Colonic mucosa (tissue), 4 donors: Measurements from ENCODE around the gene GARNL3. TPM values are rescaled to one million over a fixed set of nuclear protein-coding genes. Genes with fewer than 3 reads are reported as not detected.

Experiments used
- DNase-seq: peaks from one replicate; pipeline ENCODE4 v3.0.0-alpha.2; 2020
- H3K27ac ChIP-seq: fragments of 200-600 bp; one replicate; pipeline ENCODE4 v1.8.0; 2021
- H3K27me3 ChIP-seq: fragments of 200-600 bp; one replicate; pipeline ENCODE4 v1.8.0; 2021
- H3K36me3 ChIP-seq: fragments of 200-600 bp; one replicate; pipeline ENCODE4 v1.8.0; 2021
- H3K4me1 ChIP-seq: fragments of 200-600 bp; one replicate; pipeline ENCODE4 v1.8.0; 2021; ENCODE audit warnings: mild to moderate bottlenecking
- H3K4me3 ChIP-seq: fragments of 200-600 bp; one replicate; pipeline ENCODE4 v1.8.0; 2021
- H3K9ac ChIP-seq, 2 donors: one replicate each; pipeline ENCODE4 v1.7.0; 2013; ENCODE audit warnings: control low read depth in 2 of 2, low read depth in 2 of 2, low read length in 2 of 2
- H3K9me3 ChIP-seq: fragments of 200-600 bp; one replicate; pipeline ENCODE4 v1.8.0; 2021
- intact Hi-C: fragments of 100-400 bp; cut with DNase I; formaldehyde crosslinking; loops from one replicate; pipeline ENCODE4 v1.14.1; 2022
- total RNA-seq, 2 donors: library from RNA; stranded (reverse); fragmentation: NEBNext Ultra II Directional in 1 of 2; extraction: Animal tissue kit (Norgen Biotek cat#: 25700) in 1 of 2; gene quantifications; one replicate each; pipeline ENCODE4 v1.2.1, GENCODE V29; 2021
- TF ChIP-seq, protein P1 (sequence below): fragments of 200-600 bp; IDR thresholded peaks from one replicate; pipeline ENCODE4 v1.8.0; 2022; ENCODE audit warnings: antibody characterized with exemption, mild to moderate bottlenecking
- donor health status: healthy.
- donor health status: DM: no; HTN: no; CAD: no.
- donor health status: DM: no; HTN: no; CAD: no.

GARNL3 gene
- total RNA-seq, 2 donors from 2014 or later, result 4.1 to 5.1 TPM

DNA sequence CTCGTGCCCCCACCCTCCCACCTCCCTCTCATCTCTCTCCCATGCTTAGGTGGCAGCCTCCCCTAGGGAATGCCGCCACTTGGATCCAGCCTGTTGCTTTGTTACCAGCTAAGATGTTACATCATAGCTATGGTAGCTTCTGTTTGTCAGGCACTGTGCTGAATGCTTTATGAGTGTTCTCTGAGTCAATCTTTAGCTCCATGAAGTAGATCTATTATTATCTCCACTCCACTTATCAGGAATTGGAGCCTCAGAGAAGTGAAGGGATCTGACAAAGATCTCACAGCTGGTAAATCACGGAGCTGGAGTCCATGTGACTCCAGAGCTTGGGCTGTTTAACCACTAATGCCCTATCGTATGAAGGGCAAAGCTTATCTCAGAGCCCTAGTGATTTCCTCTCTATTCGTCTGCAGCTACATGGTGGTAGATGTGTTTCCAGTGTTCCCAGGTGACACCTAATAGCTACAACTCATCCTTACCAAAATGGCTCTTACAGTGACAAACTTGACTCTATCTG, 54.1 kb downstream of the GARNL3 start:
- no peaks in the 10 kb centered on the region for H3K27me3 ChIP-seq
- intact Hi-C loops, result no loop called here

DNA sequence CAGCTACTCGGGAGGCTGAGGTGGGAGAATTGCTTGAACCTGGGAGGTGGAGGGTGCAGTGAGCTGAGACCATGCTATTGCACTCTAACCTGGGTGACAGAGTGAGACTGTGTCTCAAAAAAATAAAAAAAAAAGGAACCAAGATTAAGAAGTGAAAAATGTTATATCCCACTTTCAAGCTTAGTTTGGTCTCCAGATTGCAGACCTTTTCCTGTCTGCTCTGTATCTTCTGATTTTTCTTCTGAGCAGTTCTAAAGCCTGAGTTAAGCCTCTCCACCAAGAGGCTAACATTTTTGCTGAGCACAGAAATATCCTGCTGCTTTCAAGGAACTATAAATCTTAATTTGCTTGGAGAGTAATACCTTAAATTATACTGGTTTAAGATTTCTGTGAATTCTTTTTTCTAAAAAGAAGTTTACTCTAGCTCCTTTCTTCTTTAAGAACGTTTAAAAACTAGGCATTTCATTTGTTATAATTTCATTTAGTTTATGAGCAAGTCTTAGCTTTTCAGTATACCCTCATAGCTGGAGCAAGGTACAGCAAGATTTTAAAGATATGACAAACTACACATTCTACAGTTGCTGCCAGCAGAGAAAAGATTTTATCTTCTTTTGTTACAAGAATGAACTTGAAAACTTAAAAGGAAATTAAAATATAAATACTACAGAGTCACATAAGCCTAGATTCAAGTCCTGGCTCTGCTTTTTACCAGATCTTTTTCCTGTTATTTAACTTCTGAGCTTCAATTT, 55.0 kb downstream of the GARNL3 start:
- TF ChIP-seq, protein P1, sequence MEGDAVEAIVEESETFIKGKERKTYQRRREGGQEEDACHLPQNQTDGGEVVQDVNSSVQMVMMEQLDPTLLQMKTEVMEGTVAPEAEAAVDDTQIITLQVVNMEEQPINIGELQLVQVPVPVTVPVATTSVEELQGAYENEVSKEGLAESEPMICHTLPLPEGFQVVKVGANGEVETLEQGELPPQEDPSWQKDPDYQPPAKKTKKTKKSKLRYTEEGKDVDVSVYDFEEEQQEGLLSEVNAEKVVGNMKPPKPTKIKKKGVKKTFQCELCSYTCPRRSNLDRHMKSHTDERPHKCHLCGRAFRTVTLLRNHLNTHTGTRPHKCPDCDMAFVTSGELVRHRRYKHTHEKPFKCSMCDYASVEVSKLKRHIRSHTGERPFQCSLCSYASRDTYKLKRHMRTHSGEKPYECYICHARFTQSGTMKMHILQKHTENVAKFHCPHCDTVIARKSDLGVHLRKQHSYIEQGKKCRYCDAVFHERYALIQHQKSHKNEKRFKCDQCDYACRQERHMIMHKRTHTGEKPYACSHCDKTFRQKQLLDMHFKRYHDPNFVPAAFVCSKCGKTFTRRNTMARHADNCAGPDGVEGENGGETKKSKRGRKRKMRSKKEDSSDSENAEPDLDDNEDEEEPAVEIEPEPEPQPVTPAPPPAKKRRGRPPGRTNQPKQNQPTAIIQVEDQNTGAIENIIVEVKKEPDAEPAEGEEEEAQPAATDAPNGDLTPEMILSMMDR, result no peak
- Histone ChIP-seq H3K27me3 (no peaks in the 10 kb centered on the region), H3K9me3 (no peaks in the 10 kb centered on the region), H3K36me3 (no peaks in the 10 kb centered on the region), H3K27ac (no peak overlapping the region), H3K4me1 (no peaks in the 10 kb centered on the region), H3K4me3 (no peak overlapping the region), H3K9ac (no peak overlapping the region)
- intact Hi-C loops, result no loop called here
- DNase-seq, result no peak

More for the DNA sequence above, 54.1 kb downstream of the GARNL3 start:
- Histone ChIP-seq H3K36me3 (no peaks in the 10 kb centered on the region), H3K4me3 (no peak overlapping the region), H3K4me1 (no peaks in the 10 kb centered on the region), H3K9ac (no peak overlapping the region), H3K27ac (no peak overlapping the region), H3K9me3 (no peaks in the 10 kb centered on the region)
- DNase-seq, result no peak
- TF ChIP-seq, protein P1, result no peak

DNA sequence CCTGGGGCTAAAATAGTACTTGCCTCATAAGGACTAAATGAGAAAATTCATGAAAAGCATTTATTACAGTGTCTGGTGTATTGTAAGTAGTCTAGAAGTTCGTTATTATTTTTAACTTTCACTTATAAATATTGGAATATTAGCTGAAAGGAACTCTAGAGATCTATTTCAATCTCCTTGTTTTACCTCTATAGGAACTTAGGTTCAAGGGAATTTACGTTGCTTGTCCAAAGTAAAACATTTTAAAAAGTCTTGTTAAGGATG, 55.5 kb downstream of the GARNL3 start:
- intact Hi-C loops, result no loop called here

GRCh38 chr9:127323393-127323792, 58.8 kb downstream of the GARNL3 start:
- no peak overlapping the region for H3K9ac ChIP-seq
- no peaks in the 10 kb centered on the region for H3K4me1 ChIP-seq
- TF ChIP-seq, protein P1, result no peak
- H3K36me3 ChIP-seq, result no peaks in the 10 kb centered on the region
- H3K27ac ChIP-seq, result no peak overlapping the region
- intact Hi-C loops, result no loop called here
- no peak overlapping the region for H3K4me3 ChIP-seq
- H3K9me3 ChIP-seq, result no peaks in the 10 kb centered on the region
- no peak for DNase-seq
- H3K27me3 ChIP-seq, result no peaks in the 10 kb centered on the region

More for the DNA sequence above, 55.5 kb downstream of the GARNL3 start:
- Histone ChIP-seq H3K4me1 (no peaks in the 10 kb centered on the region), H3K27me3 (no peaks in the 10 kb centered on the region), H3K9ac (no peak overlapping the region), H3K27ac (no peak overlapping the region), H3K36me3 (no peaks in the 10 kb centered on the region), H3K4me3 (no peak overlapping the region), H3K9me3 (no peaks in the 10 kb centered on the region)
- DNase-seq, result no peak
- TF ChIP-seq, protein P1, result no peak

GRCh38 chr9:127330501-127330900, 65.9 kb downstream of the GARNL3 start:
- intact Hi-C loops, result no loop called here
- TF ChIP-seq, protein P1, result no peak
- Histone ChIP-seq H3K27ac (no peak overlapping the region), H3K9me3 (no peaks in the 10 kb centered on the region), H3K4me1 (no peaks in the 10 kb centered on the region), H3K27me3 (no peaks in the 10 kb centered on the region), H3K4me3 (no peak overlapping the region), H3K9ac (no peak overlapping the region), H3K36me3 (no peaks in the 10 kb centered on the region)
- DNase-seq, result no peak
